Right lobe of liver (tissue), 6 donors: ENCODE results near the gene CNOT6. TPM values are rescaled to one million over a fixed set of nuclear protein-coding genes. Genes with fewer than 3 reads are reported as not detected.

ENCODE experiments used
- ATAC-seq, 4 donors: fragments of 200-7000 bp; cut with Tn5 transposase; one replicate each; pipeline ENCODE4 v1.9.1; 2020; ENCODE audit warnings: mild to moderate bottlenecking in 4 of 4, moderate library complexity in 4 of 4
- DNase-seq, 3 donors: peaks; one replicate each; pipeline ENCODE4 v3.0.0-alpha.2; 2020
- H3K27ac ChIP-seq, 3 donors: fragments of 200-600 bp; one replicate each; pipeline ENCODE4 v1.8.0; 2022
- H3K27me3 ChIP-seq, 2 donors: fragments of 200-600 bp; one replicate each; pipeline ENCODE4 v1.8.0; 2022
- H3K36me3 ChIP-seq, 4 donors: fragments of 200-600 bp; sonication (generic) in 1 of 4; one replicate each; pipeline versions ENCODE4 v1.5.1 to v1.8.0; 2017 to 2022; ENCODE audit warnings: control low read depth in 1 of 4
- H3K4me1 ChIP-seq, 4 donors: fragments of 200-600 bp; sonication (generic) in 1 of 4; one replicate each; pipeline versions ENCODE4 v1.5.1 to v1.8.0; 2017 to 2022; ENCODE audit warnings: control low read depth in 1 of 4
- H3K4me3 ChIP-seq, 3 donors: fragments of 200-600 bp; one replicate each; pipeline ENCODE4 v1.8.0; 2022
- H3K9me3 ChIP-seq, 4 donors: fragments of 200-600 bp; sonication (generic) in 1 of 4; one replicate each; pipeline versions ENCODE4 v1.5.1 to v1.8.0; 2017 to 2022; ENCODE audit warnings: control low read depth in 1 of 4
- CTCF ChIP-seq, 4 donors: fragments of 200-600 bp in 3 of 4; fragments of 450-650 bp in 1 of 4; IDR thresholded peaks; one replicate each; pipeline versions ENCODE4 v1.5.1 to v1.8.0; 2016 to 2022; ENCODE audit warnings: antibody characterized with exemption in 4 of 4, mild to moderate bottlenecking in 2 of 4
- POLR2A ChIP-seq: fragments of 450-650 bp; IDR thresholded peaks from one replicate; pipeline ENCODE4 v1.6.1; 2017; ENCODE audit warnings: antibody characterized with exemption, mild to moderate bottlenecking
- WGBS: methylation state at CpG from one replicate; pipeline ENCODE4 v1.1.6; 2018; ENCODE audit warnings: low coverage, low lambda C conversion rate; ENCODE audit not compliant: insufficient coverage; ENCODE audit errors: missing lambda C conversion rate; 5-methylcytosine and 5-hydroxymethylcytosine counted together
- intact Hi-C, 2 donors: fragments of 100-400 bp; cut with DNase I; formaldehyde crosslinking; loops; one replicate each; pipeline versions ENCODE4 v1.11.2 to v1.14.1; 2022
- total RNA-seq, 6 experiments: library from RNA; depleted of rRNA in 2 of 6; stranded (reverse); fragments of >200 nt in 2 of 6; fragmentation: NEBNext Ultra II Directional in 3 of 6; extraction: Animal tissue kit (Norgen Biotek cat#: 25700) in 3 of 6; gene quantifications; one replicate each; pipeline versions ENCODE4 v1.1.0 to v1.2.4, GENCODE V29; 2016 to 2023
- donor health status: DM: no; HTN: yes; CAD: no.
- donor health status: DM: no; HTN: no; CAD: no.
- donor health status: DM: no; HTN: no; CAD: no.
- donor health status: DM: no; HTN: yes; CAD: no.
- donor health status: DM: no; HTN: yes; CAD: no.

CNOT6 gene
- total RNA-seq, 6 experiments from 2014 or later: 4.8 to 8.8 (median 5.3) TPM

- DNase-seq (no peak), ATAC-seq (no peak)
- no peak overlapping the region for H3K4me3 ChIP-seq
- intact Hi-C loops: no loop called here
- TF ChIP-seq POLR2A (no peak), CTCF (IDR thresholded peaks at IDR 0.05) (no peak)
- no peak overlapping the region for H3K27ac ChIP-seq
- peaks cover 0 to 14% (median 2%) of the 10 kb centered on the region in 4 donors for H3K4me1 ChIP-seq
- whole genome bisulfite sequencing: 91% methylated on average over 7 of the region's 19 CpGs
- H3K9me3 ChIP-seq: no peaks in the 10 kb centered on the region
- no peaks in the 10 kb centered on the region for H3K36me3 ChIP-seq
- peaks cover 0 to 14% of the 10 kb centered on the region in 2 donors for H3K27me3 ChIP-seq
Observed at GRCh38 chr5:180593446-180594206, 99.4 kb downstream of the CNOT6 start.

GRCh38 chr5:180594311-180595045, 100.3 kb downstream of the CNOT6 start:
- 67% methylated on average over 3 of the region's 17 CpGs for WGBS
- no peak for DNase-seq
- peaks cover 0 to 14% (median 2%) of the 10 kb centered on the region in 4 donors for H3K4me1 ChIP-seq
- no peak for ATAC-seq
- H3K36me3 ChIP-seq: no peaks in the 10 kb centered on the region
- peaks cover 0 to 14% of the 10 kb centered on the region in 2 donors for H3K27me3 ChIP-seq
- intact Hi-C loops: no loop called here
- TF ChIP-seq CTCF (IDR thresholded peaks at IDR 0.05): no peak
- no peak for TF ChIP-seq POLR2A
- H3K9me3 ChIP-seq: no peaks in the 10 kb centered on the region
- no peak overlapping the region for H3K27ac ChIP-seq
- no peak overlapping the region for H3K4me3 ChIP-seq

GRCh38 chr5:180595046-180595379, 100.8 kb downstream of the CNOT6 start:
- no peak for DNase-seq
- H3K4me3 ChIP-seq: no peak overlapping the region
- no peak overlapping the region for H3K27ac ChIP-seq
- no peaks in the 10 kb centered on the region for H3K36me3 ChIP-seq
- H3K27me3 ChIP-seq: peaks cover 0 to 14% of the 10 kb centered on the region in 2 donors
- intact Hi-C loops: no loop called here
- H3K4me1 ChIP-seq: peaks cover 0 to 14% (median 2%) of the 10 kb centered on the region in 4 donors
- ATAC-seq: no peak
- TF ChIP-seq CTCF (IDR thresholded peaks at IDR 0.05) (no peak), POLR2A (no peak)
- WGBS: 92% methylated on average over 2 of the region's 2 CpGs
- H3K9me3 ChIP-seq: no peaks in the 10 kb centered on the region

GRCh38 chr5:180595381-180596114, 101.4 kb downstream of the CNOT6 start:
- 52% methylated on average over 6 of the region's 25 CpGs for WGBS
- ATAC-seq (peak; percentile 43 to 54 (median 47)), DNase-seq (peak in 2 of 3 donors; percentile 18 to 48)
- Histone ChIP-seq H3K9me3 (no peaks in the 10 kb centered on the region), H3K27ac (no peak overlapping the region), H3K4me1 (peaks cover 0 to 14% (median 2%) of the 10 kb centered on the region in 4 donors), H3K36me3 (no peaks in the 10 kb centered on the region), H3K4me3 (no peak overlapping the region), H3K27me3 (peaks cover 0 to 9% of the 10 kb centered on the region in 2 donors)
- TF ChIP-seq POLR2A (no peak), CTCF (IDR thresholded peaks at IDR 0.05) (no peak)
- intact Hi-C loops: no loop called here
